SU-DHL-6 (cell line): ENCODE measurements around the gene JAKMIP1.

Source experiments
- CTCF ChIP-seq: fragments of 200-600 bp; sonication (generic); IDR thresholded peaks from one replicate; pipeline ENCODE4 v1.5.1; 2017; ENCODE audit warnings: antibody characterized with exemption, mild to moderate bottlenecking, low read length, moderate library complexity; ENCODE audit not compliant: insufficient read depth, poor library complexity, severe bottlenecking
- EZH2phosphoT487 ChIP-seq: fragments of 200-600 bp; sonication (generic), shearing (Covaris generic); conservative IDR thresholded peaks from 2 replicates; pipeline ENCODE4 v1.6.1; 2018; ENCODE audit warnings: mild to moderate bottlenecking, antibody characterized with exemption, low read length, moderate library complexity, mixed read lengths

GRCh38 chr4:6226506-6226905 is 26.2 kb upstream of the JAKMIP1 start:
- TF ChIP-seq CTCF: no peak
- no peak for TF ChIP-seq EZH2phosphoT487
